Endodermal cell (in vitro differentiated cells): ENCODE measurements around the gene PPM1M. TPM values are rescaled to one million over a fixed set of nuclear protein-coding genes. Genes with fewer than 3 reads are reported as not detected.
A peak's percentile ranks its signal among the peaks of the same experiment; 100 is the strongest.

Source experiments
- DNase-seq: peaks from one replicate; pipeline ENCODE4 v3.0.0-alpha.2; 2017
- H3K27ac ChIP-seq: 2 replicates; pipeline ENCODE4 v1.5.1; 2013; ENCODE audit warnings: mild to moderate bottlenecking, low read depth, low read length, moderate library complexity
- H3K27me3 ChIP-seq: 2 replicates; pipeline ENCODE4 v1.6.1; 2013; ENCODE audit warnings: mild to moderate bottlenecking, low read length, moderate library complexity; ENCODE audit not compliant: insufficient read depth, control insufficient read depth, poor library complexity, severe bottlenecking
- H3K36me3 ChIP-seq: 2 replicates; pipeline ENCODE4 v1.7.0; 2013; ENCODE audit warnings: mild to moderate bottlenecking, low read length, moderate library complexity; ENCODE audit not compliant: control insufficient read depth, insufficient read depth
- H3K4me1 ChIP-seq: one replicate; pipeline ENCODE4 v1.7.0; 2013; ENCODE audit warnings: low read length; ENCODE audit not compliant: control insufficient read depth, insufficient read depth
- H3K4me3 ChIP-seq: 2 replicates; pipeline ENCODE4 v1.5.1; 2013; ENCODE audit warnings: mild to moderate bottlenecking, low read length, moderate library complexity
- H3K9ac ChIP-seq: 2 replicates; pipeline ENCODE4 v1.6.1; 2013; ENCODE audit warnings: mild to moderate bottlenecking, low read length, moderate library complexity; ENCODE audit not compliant: poor library complexity, severe bottlenecking; ENCODE audit errors: extremely low read depth
- H3K9me3 ChIP-seq: 2 replicates; pipeline ENCODE4 v1.6.1; 2013; ENCODE audit warnings: mild to moderate bottlenecking, low read length, moderate library complexity; ENCODE audit not compliant: control insufficient read depth
- H3K27ac Mint-ChIP-seq: 2 replicates; pipeline ENCODE4 v1.8.0; 2020; ENCODE audit warnings: mixed read lengths
- H3K27me3 Mint-ChIP-seq: 2 replicates; pipeline ENCODE4 v1.8.0; 2021; ENCODE audit warnings: mild to moderate bottlenecking, mixed read lengths; ENCODE audit not compliant: insufficient read depth
- H3K36me3 Mint-ChIP-seq: 2 replicates; pipeline ENCODE4 v1.8.0; 2020; ENCODE audit warnings: low read depth, mixed read lengths
- H3K4me1 Mint-ChIP-seq: 2 replicates; pipeline ENCODE4 v1.8.0; 2020; ENCODE audit warnings: mixed read lengths
- H3K4me3 Mint-ChIP-seq: 2 replicates; pipeline ENCODE4 v1.8.0; 2020; ENCODE audit warnings: mild to moderate bottlenecking, moderate library complexity, mixed read lengths
- H3K9me3 Mint-ChIP-seq: 2 replicates; pipeline ENCODE4 v1.8.0; 2020; ENCODE audit warnings: mild to moderate bottlenecking, mixed read lengths
- WGBS, 2 experiments: methylation state at CpG; one replicate each; pipeline versions ENCODE4 v1.1.5 to v1.1.7; 2013; ENCODE audit warnings: missing lambda C conversion rate in 2 of 2, mixed read lengths in 1 of 2; ENCODE audit not compliant: insufficient coverage in 1 of 2, insufficient read length in 1 of 2; 5-methylcytosine and 5-hydroxymethylcytosine counted together
- total RNA-seq, 2 donors: library from RNA; stranded (reverse); fragmentation: NEBNext Ultra II Directional in 1 of 2; extraction: Animal tissue kit (Norgen Biotek cat#: 25700) in 1 of 2; gene quantifications; 2 replicates in 1 of 2; 3 replicates in 1 of 2; pipeline ENCODE4 v1.2.1, GENCODE V29; 2021
- TF ChIP-seq, protein P1 (sequence below): fragments of 200-600 bp; sonication (generic); conservative IDR thresholded peaks from 2 replicates; pipeline ENCODE4 v1.5.0; 2021; ENCODE audit warnings: antibody characterized with exemption, mild to moderate bottlenecking

The PPM1M gene
- total RNA-seq, 2 donors from 2014 or later, result 6.7 to 6.8 TPM

DNA sequence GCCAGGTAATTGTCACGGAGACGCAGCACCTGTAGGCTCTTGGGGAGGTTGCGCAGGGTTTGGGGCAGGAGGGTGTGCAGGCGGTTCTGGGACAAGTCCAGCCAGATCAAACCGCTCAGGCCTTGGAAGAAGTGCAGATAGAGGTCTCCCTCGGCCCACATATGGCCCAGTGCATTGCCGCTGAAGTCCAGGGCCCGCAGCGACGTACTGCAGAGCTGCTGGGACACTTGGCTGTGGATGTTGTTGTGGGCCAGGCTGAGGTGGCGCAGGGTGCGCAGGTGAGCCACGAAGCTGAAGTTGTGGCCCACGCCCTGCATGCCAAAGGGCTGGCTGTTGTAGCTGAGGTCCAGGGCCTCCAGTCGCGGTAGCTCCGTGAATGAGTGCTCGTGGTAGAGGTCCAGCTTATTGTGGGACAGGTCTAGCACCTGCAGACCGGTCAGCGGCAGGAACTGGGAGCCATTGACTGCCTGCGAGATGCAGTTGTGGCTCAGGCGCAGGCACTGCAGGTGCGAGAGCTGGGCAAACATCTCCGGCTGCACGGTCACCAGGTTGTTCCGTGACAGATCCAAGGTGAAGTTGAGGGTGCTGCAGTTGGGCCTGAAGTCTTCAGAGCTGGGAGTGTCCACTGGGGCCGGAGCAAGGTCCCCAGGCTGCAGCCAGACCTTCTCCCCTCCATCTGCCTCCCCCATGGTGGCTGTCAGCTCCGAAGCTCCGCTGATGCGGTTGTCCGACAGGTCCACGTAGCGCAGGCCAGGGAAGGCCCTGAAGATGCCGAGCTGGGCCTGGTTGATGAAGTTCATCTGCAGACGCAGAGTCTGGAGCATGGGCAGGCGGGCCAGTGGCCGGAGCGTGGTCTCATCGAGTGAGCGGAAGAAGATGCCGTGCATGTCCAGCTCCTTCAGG is 23.0 kb upstream of the PPM1M start:
- Mint-ChIP-seq H3K4me1 (peaks cover 6% of the 10 kb centered on the region), H3K36me3 (no peaks in the 10 kb centered on the region), H3K9me3 (no peaks in the 10 kb centered on the region), H3K27ac (no peak overlapping the region), H3K27me3 (no peaks in the 10 kb centered on the region), H3K4me3 (no peak overlapping the region)
- 90 to 93% methylated on average over 35 to 41 of the region's 41 CpGs for WGBS, 2 experiments
- no peak overlapping the region for H3K9ac ChIP-seq
- no peaks in the 10 kb centered on the region for H3K9me3 ChIP-seq
- no peak overlapping the region for H3K27ac ChIP-seq
- TF ChIP-seq, protein P1, sequence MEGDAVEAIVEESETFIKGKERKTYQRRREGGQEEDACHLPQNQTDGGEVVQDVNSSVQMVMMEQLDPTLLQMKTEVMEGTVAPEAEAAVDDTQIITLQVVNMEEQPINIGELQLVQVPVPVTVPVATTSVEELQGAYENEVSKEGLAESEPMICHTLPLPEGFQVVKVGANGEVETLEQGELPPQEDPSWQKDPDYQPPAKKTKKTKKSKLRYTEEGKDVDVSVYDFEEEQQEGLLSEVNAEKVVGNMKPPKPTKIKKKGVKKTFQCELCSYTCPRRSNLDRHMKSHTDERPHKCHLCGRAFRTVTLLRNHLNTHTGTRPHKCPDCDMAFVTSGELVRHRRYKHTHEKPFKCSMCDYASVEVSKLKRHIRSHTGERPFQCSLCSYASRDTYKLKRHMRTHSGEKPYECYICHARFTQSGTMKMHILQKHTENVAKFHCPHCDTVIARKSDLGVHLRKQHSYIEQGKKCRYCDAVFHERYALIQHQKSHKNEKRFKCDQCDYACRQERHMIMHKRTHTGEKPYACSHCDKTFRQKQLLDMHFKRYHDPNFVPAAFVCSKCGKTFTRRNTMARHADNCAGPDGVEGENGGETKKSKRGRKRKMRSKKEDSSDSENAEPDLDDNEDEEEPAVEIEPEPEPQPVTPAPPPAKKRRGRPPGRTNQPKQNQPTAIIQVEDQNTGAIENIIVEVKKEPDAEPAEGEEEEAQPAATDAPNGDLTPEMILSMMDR, result no peak
- no peak overlapping the region for H3K4me3 ChIP-seq
- H3K27me3 ChIP-seq, result no peaks in the 10 kb centered on the region
- peaks cover 8% of the 10 kb centered on the region for H3K4me1 ChIP-seq
- DNase-seq, result peak; percentile 42
- no peaks in the 10 kb centered on the region for H3K36me3 ChIP-seq

DNA sequence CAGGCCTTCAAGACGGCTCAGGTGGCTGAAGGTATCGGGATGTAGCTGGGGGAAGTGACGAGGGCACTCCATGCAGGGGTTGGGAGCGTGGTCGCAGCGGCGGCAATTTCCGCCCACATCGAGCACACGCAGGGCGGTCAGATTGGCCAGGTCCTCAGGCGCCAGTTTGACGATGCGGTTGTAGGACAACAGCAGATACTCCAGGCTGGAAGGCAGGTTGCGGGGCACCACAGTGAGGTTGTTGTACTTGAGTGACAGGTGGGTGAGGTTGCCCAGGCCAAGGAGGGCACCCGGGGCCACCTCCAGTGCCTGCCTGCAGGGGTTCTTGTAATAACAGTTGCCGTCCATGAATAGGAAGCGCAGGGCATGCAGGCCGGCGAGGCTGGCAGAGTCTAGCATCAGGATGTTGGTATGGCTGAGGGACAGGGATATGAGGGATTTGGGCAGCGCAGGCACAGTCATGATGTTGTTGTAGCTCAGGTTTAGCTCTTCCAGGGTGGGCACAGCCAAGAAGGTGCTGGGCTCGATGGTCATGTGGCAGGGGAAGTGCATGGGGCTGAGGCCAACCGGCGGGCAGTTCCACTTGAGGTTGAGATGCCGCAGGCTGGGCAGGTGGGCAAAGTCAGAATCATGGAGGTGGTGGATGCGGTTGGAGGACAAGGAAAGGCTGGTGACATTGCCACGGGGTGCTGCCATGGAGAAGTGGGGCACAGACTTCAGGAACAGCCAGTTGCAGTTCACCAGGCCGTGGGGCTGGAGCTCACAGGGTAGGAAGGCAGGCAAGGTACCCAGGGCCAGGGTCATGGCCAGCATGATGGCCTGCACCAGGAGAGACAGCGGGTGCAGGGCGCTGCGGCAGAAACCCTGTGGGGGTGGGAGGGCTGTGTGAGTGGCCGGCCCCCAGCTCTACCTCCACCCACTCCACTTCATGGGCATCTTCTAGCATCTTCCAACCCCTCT is 21.8 kb upstream of the PPM1M start:
- 93 to 95% methylated on average over 18 to 32 of the region's 32 CpGs for WGBS, 2 experiments
- H3K4me1 ChIP-seq, result peaks cover 6% of the 10 kb centered on the region
- Mint-ChIP-seq H3K9me3 (no peaks in the 10 kb centered on the region), H3K4me1 (peaks cover 4% of the 10 kb centered on the region), H3K27me3 (no peaks in the 10 kb centered on the region), H3K36me3 (no peaks in the 10 kb centered on the region), H3K4me3 (no peak overlapping the region), H3K27ac (no peak overlapping the region)
- no peaks in the 10 kb centered on the region for H3K9me3 ChIP-seq
- no peak overlapping the region for H3K4me3 ChIP-seq
- no peak overlapping the region for H3K9ac ChIP-seq
- no peak overlapping the region for H3K27ac ChIP-seq
- TF ChIP-seq, protein P1, result no peak
- H3K36me3 ChIP-seq, result no peaks in the 10 kb centered on the region
- no peaks in the 10 kb centered on the region for H3K27me3 ChIP-seq
- no peak for DNase-seq

DNA sequence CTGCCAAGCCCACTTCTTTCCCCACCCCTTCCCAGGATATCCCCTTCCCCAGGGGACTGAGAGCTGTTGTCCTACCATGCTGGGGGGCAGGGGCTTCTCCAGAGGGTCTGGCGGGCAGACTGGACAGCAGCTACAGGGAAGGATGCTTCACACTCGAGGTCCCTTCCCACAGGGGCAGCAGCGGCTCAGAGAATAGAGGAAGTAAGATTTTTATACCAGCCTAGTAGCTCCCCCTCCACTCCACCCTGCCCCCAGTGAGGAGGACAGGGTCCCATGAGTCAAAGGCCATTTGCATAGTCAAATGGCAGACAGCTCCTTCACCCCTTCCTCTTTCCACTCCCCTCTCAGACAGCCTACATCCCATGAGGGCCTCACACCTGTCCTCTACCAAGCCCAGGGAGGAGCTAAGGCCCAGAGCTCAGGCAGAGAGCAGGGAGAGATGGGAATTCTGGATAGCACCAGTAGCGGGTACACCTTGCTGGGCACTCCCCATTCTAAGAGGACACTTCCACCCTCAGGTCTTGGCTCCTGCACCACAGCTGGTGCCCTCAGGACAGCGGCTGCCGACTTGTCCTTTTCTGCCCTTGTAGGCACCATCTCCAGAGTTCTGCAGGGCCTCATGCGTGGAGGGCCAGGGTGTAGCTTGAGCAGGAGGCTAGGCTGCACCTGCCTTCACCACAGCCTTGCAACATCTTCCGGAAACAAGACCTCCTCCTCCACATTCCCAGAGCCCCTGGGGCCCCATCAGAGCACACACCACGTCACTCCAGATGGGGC is 19.9 kb upstream of the PPM1M start, which contains the start of gene TLR9:
TSS of gene TLR9 (minus strand) at position 194 of the 777 bp plus-strand sequence. CDS start at position 78, 116 bp downstream.
- Histone ChIP-seq H3K9me3 (no peaks in the 10 kb centered on the region), H3K4me3 (no peak within 1 kb of the TSS), H3K4me1 (no peaks in the 10 kb centered on the region), H3K9ac (no peak within 1 kb of the TSS), H3K27me3 (no peaks in the 10 kb centered on the region), H3K36me3 (peaks cover 6% of the 10 kb centered on the region), H3K27ac (no peak within 1 kb of the TSS)
- Mint-ChIP-seq H3K4me1 (no peaks in the 10 kb centered on the region), H3K27me3 (no peaks in the 10 kb centered on the region), H3K4me3 (no peak within 1 kb of the TSS), H3K9me3 (no peaks in the 10 kb centered on the region), H3K36me3 (peaks cover 14% of the 10 kb centered on the region), H3K27ac (peak within 1 kb of the TSS; percentile 1)
- 90 to 96% methylated on average over 4 to 9 of the region's 9 CpGs for WGBS, 2 experiments
- DNase-seq, result peak; percentile 51
- TF ChIP-seq, protein P1, result no peak
